PC-9 (cell line): ENCODE results near the gene SLC2A8. TPM values are rescaled to one million over a fixed set of nuclear protein-coding genes. Genes with fewer than 3 reads are reported as not detected.

Source experiments
- BruUV-seq: library from RNA; stranded (reverse); fragments of 400-500 nt; replicated peaks from 2 replicates; lab custom pipeline; 2021; lab: Mats Ljungman, UMichigan
- CTCF ChIA-PET: fragments of 300-600 bp; sonication (Branson Sonifier 250); formaldehyde crosslinking; loops from one replicate; lab custom pipeline; 2022; ENCODE audit warnings: antibody characterized with exemption; lab: Charles Lee
- POLR2A ChIA-PET: fragments of 300-600 bp; sonication (Branson Sonifier 250); formaldehyde crosslinking; loops from one replicate; lab custom pipeline; 2022; ENCODE audit warnings: antibody characterized with exemption; ENCODE audit not compliant: unreplicated experiment; lab: Charles Lee
- DNase-seq, 2 experiments: peaks; one replicate each; pipeline versions ENCODE4 v3.0.0 to v3.0.0-alpha.2; 2015 to 2022; ENCODE audit warnings: mixed read lengths in 1 of 2
- H2AFZ ChIP-seq: fragments of 200-600 bp; sonication (generic); 2 replicates; pipeline ENCODE4 v1.8.1; 2017; ENCODE audit warnings: antibody characterized with exemption
- H3F3A ChIP-seq: fragments of 200-600 bp; sonication (generic); 2 replicates; pipeline ENCODE4 v1.8.1; 2017; ENCODE audit warnings: antibody characterized with exemption, mild to moderate bottlenecking, low read depth; ENCODE audit not compliant: insufficient read depth
- H3K27ac ChIP-seq: fragments of 200-600 bp; sonication (generic); 2 replicates; pipeline ENCODE4 v1.6.1; 2016; ENCODE audit warnings: mixed run types
- H3K27me3 ChIP-seq: fragments of 200-600 bp; sonication (generic); 2 replicates; pipeline ENCODE4 v1.6.1; 2016; ENCODE audit warnings: low read depth, mixed run types; ENCODE audit not compliant: insufficient read depth
- H3K36me3 ChIP-seq: fragments of 200-600 bp; sonication (generic); 2 replicates; pipeline ENCODE4 v1.6.1; 2016; ENCODE audit warnings: low read depth, mixed run types
- H3K4me1 ChIP-seq: fragments of 200-600 bp; sonication (generic); replicated peaks from 2 replicates; pipeline ENCODE4 v1.6.1; 2016; ENCODE audit warnings: mixed run types; ENCODE audit not compliant: insufficient read depth
- H3K4me2 ChIP-seq: fragments of 200-600 bp; sonication (generic); 2 replicates; pipeline ENCODE4 v1.6.1; 2017; ENCODE audit warnings: mixed run types
- H3K4me3 ChIP-seq: fragments of 200-600 bp; sonication (generic); 2 replicates; pipeline ENCODE4 v1.6.1; 2016; ENCODE audit warnings: mixed run types
- H3K79me2 ChIP-seq: fragments of 200-600 bp; sonication (generic); 2 replicates; pipeline ENCODE4 v1.6.1; 2017; ENCODE audit warnings: low read depth, mixed run types
- H3K9me2 ChIP-seq: fragments of 200-600 bp; sonication (generic); 2 replicates; pipeline ENCODE4 v1.8.1; 2017; ENCODE audit warnings: mild to moderate bottlenecking; ENCODE audit not compliant: insufficient read depth
- H3K9me3 ChIP-seq: fragments of 200-600 bp; sonication (generic); 2 replicates; pipeline ENCODE4 v1.8.1; 2016; ENCODE audit warnings: low read depth; ENCODE audit not compliant: insufficient read depth
- H4K20me1 ChIP-seq: fragments of 200-600 bp; sonication (generic); 2 replicates; pipeline ENCODE4 v1.8.1; 2017; ENCODE audit not compliant: insufficient read depth
- EZH2 ChIP-seq: fragments of 200-600 bp; sonication (generic); IDR thresholded peaks from 2 replicates; pipeline ENCODE4 v1.8.0; 2017; ENCODE audit warnings: antibody characterized with exemption, low read depth
- intact Hi-C: fragments of 100-400 bp; cut with micrococcal nuclease; formaldehyde crosslinking; loops from one replicate; pipeline ENCODE4 v1.10.0; 2022; ENCODE audit not compliant: unreplicated experiment
- total RNA-seq: library from RNA; stranded (reverse); gene quantifications from 2 replicates; pipeline ENCODE4 v1.2.3, GENCODE V29; 2021
- TF ChIP-seq, protein P1 (sequence below): fragments of 200-600 bp; sonication (generic); conservative IDR thresholded peaks from 2 replicates; pipeline ENCODE4 v1.6.1; 2017; ENCODE audit warnings: mixed run types, antibody characterized with exemption, mild to moderate bottlenecking, moderate library complexity

The SLC2A8 gene
- total RNA-seq, 1 experiment from 2014 or later = 19.1 TPM

GRCh38 chr9:127415141-127415540, 18.2 kb downstream of the SLC2A8 start:
- Histone ChIP-seq H3K4me1 (peaks cover 15% of the 10 kb centered on the region), H3K79me2 (no peaks in the 10 kb centered on the region), H3K9me2 (no peaks in the 10 kb centered on the region), H4K20me1 (no peaks in the 10 kb centered on the region; the same call in 1 of the 2 replicates), H3K27me3 (no peaks in the 10 kb centered on the region), H3K27ac (no peak overlapping the region), H3K4me3 (no peak overlapping the region), H3K36me3 (no peaks in the 10 kb centered on the region), H3F3A (peaks cover 15% of the 10 kb centered on the region; the same call in 1 of the 2 replicates), H3K9me3 (no peaks in the 10 kb centered on the region), H3K4me2 (no peak overlapping the region), H2AFZ (no peak overlapping the region)
- ChIA-PET CTCF (no interaction called here), POLR2A (no interaction called here)
- intact Hi-C loops = no loop called here
- no peak for DNase-seq
- no TSS peak for BruUV-seq
- no peak for TF ChIP-seq EZH2
- TF ChIP-seq, protein P1, sequence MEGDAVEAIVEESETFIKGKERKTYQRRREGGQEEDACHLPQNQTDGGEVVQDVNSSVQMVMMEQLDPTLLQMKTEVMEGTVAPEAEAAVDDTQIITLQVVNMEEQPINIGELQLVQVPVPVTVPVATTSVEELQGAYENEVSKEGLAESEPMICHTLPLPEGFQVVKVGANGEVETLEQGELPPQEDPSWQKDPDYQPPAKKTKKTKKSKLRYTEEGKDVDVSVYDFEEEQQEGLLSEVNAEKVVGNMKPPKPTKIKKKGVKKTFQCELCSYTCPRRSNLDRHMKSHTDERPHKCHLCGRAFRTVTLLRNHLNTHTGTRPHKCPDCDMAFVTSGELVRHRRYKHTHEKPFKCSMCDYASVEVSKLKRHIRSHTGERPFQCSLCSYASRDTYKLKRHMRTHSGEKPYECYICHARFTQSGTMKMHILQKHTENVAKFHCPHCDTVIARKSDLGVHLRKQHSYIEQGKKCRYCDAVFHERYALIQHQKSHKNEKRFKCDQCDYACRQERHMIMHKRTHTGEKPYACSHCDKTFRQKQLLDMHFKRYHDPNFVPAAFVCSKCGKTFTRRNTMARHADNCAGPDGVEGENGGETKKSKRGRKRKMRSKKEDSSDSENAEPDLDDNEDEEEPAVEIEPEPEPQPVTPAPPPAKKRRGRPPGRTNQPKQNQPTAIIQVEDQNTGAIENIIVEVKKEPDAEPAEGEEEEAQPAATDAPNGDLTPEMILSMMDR = no peak

DNA sequence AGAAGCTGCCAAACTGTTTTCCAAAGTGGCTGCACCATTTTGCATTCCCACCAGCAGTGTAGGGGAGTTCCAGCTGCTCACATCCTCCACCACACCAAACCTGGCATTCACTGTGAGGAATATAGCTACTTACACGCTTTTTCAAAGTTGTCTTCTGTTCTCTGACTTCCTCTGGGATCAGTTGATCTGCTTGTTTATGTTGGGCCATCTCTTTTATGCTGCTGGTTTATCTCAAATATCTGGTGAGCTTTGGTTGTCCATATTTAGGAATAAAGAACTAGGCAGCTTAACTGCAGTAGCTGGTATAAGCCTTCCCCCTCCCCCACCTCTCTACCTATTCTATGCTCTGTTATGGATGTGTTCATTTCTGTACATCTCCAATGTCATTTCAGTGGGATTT, 18.7 kb downstream of the SLC2A8 start:
- peaks cover 15% of the 10 kb centered on the region; the same call in 1 of the 2 replicates for H3F3A ChIP-seq
- DNase-seq = no peak
- H3K9me2 ChIP-seq = no peaks in the 10 kb centered on the region
- no peaks in the 10 kb centered on the region for H3K27me3 ChIP-seq
- intact Hi-C loops = no loop called here
- CTCF ChIA-PET = no interaction called here
- no peaks in the 10 kb centered on the region; the same call in 1 of the 2 replicates for H4K20me1 ChIP-seq
- H3K27ac ChIP-seq = no peak overlapping the region
- no peak overlapping the region for H3K4me2 ChIP-seq
- H3K79me2 ChIP-seq = no peaks in the 10 kb centered on the region
- no peaks in the 10 kb centered on the region for H3K36me3 ChIP-seq
- H3K4me1 ChIP-seq = peaks cover 15% of the 10 kb centered on the region
- TF ChIP-seq EZH2 = no peak
- TF ChIP-seq, protein P1 = no peak
- no peak overlapping the region for H3K4me3 ChIP-seq
- H2AFZ ChIP-seq = no peak overlapping the region
- POLR2A ChIA-PET = no interaction called here
- H3K9me3 ChIP-seq = no peaks in the 10 kb centered on the region
- no TSS peak for BruUV-seq

GRCh38 chr9:127417131-127418036, 20.4 kb downstream of the SLC2A8 start:
- Histone ChIP-seq H3K36me3 (no peaks in the 10 kb centered on the region), H2AFZ (no peak overlapping the region), H3K4me1 (peaks cover 15% of the 10 kb centered on the region), H3K4me3 (no peak overlapping the region), H3K4me2 (0 out of 2 replicates have a peak overlapping the region, but pooled peaks have one; percentile 19), H3K9me2 (no peaks in the 10 kb centered on the region), H3K27me3 (no peaks in the 10 kb centered on the region), H3K27ac (no peak overlapping the region), H4K20me1 (no peaks in the 10 kb centered on the region; the same call in 1 of the 2 replicates), H3K9me3 (no peaks in the 10 kb centered on the region), H3F3A (peaks cover 16% of the 10 kb centered on the region; the same call in 1 of the 2 replicates), H3K79me2 (peaks cover 3% of the 10 kb centered on the region; the same call in 1 of the 2 replicates)
- intact Hi-C loops = no loop called here
- no peak for TF ChIP-seq EZH2
- POLR2A ChIA-PET = no interaction called here
- BruUV-seq = no TSS peak
- DNase-seq = peak; percentile 64 to 79
- CTCF ChIA-PET = interaction anchor here (0.6 kb wide), 1 partner anchor 21 kb away, joined by 4 read pairs; no protein-coding TSS in a partner anchor
